ENCODE data around the gene TGFBR2.

The TGFBR2 gene

DNA sequence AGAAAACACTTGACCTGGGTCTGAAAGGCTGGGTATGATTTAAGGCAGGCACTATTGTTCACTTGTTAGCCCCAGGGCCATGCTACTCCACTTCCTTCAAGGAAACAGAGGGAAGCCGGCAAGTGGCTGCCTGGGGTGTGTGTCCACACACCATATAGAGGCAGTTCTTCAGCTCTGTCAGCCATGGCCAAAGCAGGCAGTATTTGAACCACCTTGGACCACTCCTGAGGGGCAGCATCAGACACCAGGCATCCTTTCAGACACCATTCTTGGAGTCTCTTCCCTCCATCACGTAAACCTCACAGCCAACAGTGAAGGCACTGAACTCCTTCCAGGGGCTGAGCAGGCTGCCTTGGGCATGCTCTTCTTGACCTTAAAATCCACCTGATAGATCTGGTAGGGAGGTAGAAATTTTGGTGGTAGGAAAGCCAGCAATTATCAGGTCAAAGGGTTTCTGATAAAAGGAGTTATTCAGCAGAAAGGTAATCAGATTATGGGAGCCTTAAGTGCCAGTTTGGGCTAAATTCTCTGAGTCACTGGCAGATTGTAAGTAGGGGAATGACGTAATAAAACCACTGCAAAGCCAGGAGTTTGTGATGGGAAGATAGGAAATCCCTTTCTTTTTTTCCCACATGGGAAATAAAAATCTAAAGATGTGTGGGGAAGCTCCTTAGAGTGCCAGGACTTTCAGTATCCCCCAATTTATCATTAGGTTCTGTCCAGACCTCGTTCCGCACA lies 20.2 kb downstream of the TGFBR2 start:
- no peak overlapping the region for H3K27ac ChIP-seq
- TF ChIP-seq, protein P1, sequence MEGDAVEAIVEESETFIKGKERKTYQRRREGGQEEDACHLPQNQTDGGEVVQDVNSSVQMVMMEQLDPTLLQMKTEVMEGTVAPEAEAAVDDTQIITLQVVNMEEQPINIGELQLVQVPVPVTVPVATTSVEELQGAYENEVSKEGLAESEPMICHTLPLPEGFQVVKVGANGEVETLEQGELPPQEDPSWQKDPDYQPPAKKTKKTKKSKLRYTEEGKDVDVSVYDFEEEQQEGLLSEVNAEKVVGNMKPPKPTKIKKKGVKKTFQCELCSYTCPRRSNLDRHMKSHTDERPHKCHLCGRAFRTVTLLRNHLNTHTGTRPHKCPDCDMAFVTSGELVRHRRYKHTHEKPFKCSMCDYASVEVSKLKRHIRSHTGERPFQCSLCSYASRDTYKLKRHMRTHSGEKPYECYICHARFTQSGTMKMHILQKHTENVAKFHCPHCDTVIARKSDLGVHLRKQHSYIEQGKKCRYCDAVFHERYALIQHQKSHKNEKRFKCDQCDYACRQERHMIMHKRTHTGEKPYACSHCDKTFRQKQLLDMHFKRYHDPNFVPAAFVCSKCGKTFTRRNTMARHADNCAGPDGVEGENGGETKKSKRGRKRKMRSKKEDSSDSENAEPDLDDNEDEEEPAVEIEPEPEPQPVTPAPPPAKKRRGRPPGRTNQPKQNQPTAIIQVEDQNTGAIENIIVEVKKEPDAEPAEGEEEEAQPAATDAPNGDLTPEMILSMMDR (conservative IDR thresholded peaks at IDR 0.05) = no peak

DNA sequence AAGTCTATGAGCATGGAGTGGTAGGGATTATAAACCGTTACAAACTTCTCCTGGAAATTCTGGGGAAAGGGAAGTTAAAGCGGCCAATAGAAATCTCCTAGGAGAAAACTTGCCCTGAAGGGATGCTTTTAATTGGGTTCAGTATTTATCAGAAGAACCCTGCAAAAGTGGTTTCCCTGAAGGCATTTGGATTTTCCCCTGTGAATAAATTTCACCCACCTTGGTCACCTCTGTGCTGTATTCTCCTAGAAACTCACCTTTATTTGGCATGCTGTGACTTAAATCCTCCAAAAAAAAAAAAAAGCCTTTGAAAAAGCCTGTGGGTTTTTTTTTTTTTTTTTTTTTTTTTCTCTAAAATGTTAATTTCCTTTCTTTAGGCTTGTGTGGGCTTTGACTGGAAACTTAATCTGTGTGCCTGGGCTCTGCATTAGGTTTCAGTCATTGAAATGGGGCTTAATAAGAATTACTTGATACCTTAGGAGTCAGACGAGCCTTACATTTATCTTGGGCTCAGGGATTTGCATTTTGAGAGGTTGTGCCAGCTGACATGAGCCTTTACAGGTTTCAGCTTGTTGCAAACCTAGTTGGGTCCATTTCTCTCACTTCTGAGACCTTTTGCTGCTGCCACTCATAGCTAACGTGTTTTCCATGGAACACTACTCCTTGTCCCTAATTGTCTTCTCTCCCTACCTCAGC lies 22.0 kb downstream of the TGFBR2 start:
- H3K27ac ChIP-seq = no peak overlapping the region

DNA sequence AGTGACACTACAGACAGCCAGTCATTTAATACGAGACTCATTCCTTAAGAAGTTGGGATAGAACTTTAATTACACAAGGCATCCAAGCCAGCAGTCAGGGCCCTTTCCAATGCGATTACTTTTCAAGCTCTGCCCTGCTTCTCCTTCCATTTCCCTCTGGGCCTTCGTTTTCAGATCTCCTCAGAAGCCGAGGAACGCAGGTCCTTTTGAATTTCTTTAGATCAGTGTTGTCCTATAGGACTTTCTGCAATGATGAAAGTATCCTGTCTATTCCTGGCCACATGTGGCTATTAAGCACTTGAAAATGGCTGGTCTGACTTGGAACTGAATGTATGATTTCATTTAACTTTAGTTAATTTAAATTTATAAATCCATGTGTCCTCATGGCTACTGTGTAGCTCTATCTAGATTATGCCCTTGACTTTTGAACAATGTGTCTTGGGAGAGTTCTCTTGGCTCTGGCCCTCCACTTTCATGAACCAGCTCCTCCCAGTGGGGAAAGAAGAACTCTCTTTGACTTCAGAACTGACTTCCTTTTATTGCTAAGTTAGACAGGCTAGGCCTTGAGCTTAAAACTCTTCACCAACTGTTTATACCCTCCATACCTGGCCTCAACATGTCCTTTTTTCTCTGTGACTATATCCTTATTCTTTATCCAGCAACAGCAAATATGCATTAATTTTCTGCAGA lies 22.6 kb downstream of the TGFBR2 start:
- TF ChIP-seq, protein P1 (conservative IDR thresholded peaks at IDR 0.05) = no peak
- no peak overlapping the region for H3K27ac ChIP-seq

More for the DNA sequence above, 22.0 kb downstream of the TGFBR2 start:
- TF ChIP-seq, protein P1 (conservative IDR thresholded peaks at IDR 0.05) = no peak

DNA sequence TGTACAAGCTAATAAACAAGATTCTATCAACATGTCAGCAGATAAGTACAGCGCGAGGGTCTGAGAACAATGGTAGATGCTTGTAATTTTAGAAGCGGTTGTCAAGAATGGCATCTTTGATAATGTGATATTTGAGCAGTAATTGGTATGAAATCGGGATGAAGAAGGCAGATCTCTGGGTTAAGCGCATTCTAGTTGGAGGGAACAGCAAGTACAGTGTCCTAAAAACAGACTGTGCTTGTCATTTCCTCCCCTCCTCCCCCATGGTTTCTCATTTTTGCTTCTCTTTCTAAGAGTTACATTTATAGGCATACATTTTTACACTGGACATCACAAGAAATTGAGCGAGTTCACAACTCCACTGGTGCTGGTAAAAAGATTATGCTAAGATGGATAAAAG lies 23.3 kb downstream of the TGFBR2 start:
- TF ChIP-seq, protein P1 (conservative IDR thresholded peaks at IDR 0.05) = no peak
- no peak overlapping the region for H3K27ac ChIP-seq

DNA sequence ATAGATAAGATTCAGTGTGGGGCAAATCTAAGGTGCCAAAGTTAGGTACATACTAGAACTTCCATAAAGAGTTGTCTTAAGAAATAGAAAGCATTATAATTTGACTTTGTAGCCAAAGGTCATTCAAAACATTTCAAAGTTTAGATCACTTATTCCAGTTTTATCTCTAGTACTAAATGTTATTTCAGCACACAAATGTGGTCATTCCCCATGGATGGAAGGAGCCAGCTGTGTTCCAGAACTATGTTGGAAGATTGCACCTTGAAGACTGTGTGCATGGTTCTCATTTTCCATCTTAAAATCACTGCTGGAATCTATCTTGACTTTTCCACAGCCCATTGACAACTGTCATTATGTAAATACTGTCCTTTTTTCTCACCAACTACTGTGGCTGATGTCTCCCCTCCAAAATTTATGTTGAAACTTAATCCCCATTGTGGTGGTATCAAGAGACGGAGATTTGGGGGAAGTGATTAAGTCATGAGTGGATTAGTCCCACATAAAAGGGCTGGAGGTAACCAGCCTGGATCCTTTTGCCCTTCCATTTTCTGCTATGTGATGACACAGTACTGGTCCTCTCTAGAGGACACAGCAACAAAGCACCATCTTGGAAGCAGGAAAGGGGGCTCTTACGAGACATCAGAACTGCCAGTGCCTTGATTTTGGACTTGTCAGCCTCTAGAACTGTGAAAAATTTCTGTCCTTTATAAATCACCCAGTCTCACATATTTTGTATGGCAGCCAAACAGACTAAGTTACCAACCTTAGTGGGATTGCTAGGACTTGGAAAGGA lies 24.0 kb downstream of the TGFBR2 start:
- H3K27ac ChIP-seq = no peak overlapping the region
- TF ChIP-seq, protein P1 (conservative IDR thresholded peaks at IDR 0.05) = no peak

DNA sequence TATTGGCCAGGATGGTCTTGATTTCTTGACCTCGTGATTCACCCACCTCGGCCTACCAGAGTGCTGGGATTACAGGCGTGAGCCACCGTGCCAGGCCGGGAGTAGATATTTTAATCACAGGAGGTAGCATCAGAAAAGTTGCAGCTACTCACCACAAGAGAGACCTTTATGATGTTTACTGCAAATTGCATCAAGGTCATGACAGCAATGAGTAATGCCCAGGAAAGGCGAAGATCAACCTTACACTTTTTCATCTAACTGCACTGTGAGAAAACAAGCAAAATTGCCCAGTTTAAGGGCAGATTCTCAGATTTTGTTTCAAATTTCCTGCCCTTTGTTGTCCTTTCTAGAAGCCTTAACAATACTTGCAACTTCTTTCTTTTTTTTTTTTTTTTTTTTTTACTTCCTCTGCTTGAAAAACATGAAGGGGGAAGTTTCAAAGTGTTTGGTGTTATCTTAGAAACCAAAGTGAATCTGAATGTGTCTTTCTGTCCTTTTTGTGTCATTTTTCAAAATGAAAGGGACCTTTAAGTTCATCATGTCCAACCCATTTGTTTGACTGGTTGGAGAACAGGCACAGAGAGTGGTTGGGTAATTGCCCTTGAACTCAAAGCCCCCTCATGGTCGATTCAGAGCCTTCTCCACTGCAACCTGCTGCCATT lies 25.0 kb downstream of the TGFBR2 start:
- no peak overlapping the region for H3K27ac ChIP-seq
- TF ChIP-seq, protein P1 (conservative IDR thresholded peaks at IDR 0.05) = no peak
